Mucosa of rectum (tissue), 2 donors: Measurements from ENCODE around the gene SCGB2B2.

Experiments
- H3K27ac ChIP-seq, 2 donors: one replicate each; pipeline ENCODE4 v1.7.0; 2013; ENCODE audit warnings: inconsistent platforms in 2 of 2, low read depth in 2 of 2, low read length in 2 of 2
- H3K27me3 ChIP-seq, 2 donors: one replicate each; pipeline ENCODE4 v1.7.0; 2013; ENCODE audit warnings: low read length in 2 of 2; ENCODE audit not compliant: control insufficient read depth in 2 of 2, insufficient read depth in 2 of 2
- H3K36me3 ChIP-seq, 2 donors: one replicate each; pipeline ENCODE4 v1.7.0; 2013; ENCODE audit warnings: low read length in 2 of 2; ENCODE audit not compliant: control insufficient read depth in 2 of 2, insufficient read depth in 2 of 2
- H3K4me1 ChIP-seq, 2 donors: one replicate each; pipeline ENCODE4 v1.7.0; 2013; ENCODE audit warnings: low read length in 2 of 2, mild to moderate bottlenecking in 1 of 2; ENCODE audit not compliant: control insufficient read depth in 2 of 2, insufficient read depth in 2 of 2
- H3K4me3 ChIP-seq, 2 donors: one replicate each; pipeline ENCODE4 v1.7.0; 2013; ENCODE audit warnings: low read length in 2 of 2
- H3K9ac ChIP-seq, 2 donors: one replicate each; pipeline ENCODE4 v1.7.0; 2013; ENCODE audit warnings: low read length in 2 of 2, low read depth in 1 of 2, mild to moderate bottlenecking in 1 of 2
- H3K9me3 ChIP-seq, 2 donors: one replicate each; pipeline ENCODE4 v1.7.0; 2013; ENCODE audit warnings: low read length in 2 of 2; ENCODE audit not compliant: control insufficient read depth in 2 of 2
- donor health status: healthy.
- donor health status: Normal muscosa, but diverticular disease.

SCGB2B2 gene, protein sequence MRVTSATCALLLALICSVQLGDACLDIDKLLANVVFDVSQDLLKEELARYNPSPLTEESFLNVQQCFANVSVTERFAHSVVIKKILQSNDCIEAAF

DNA sequence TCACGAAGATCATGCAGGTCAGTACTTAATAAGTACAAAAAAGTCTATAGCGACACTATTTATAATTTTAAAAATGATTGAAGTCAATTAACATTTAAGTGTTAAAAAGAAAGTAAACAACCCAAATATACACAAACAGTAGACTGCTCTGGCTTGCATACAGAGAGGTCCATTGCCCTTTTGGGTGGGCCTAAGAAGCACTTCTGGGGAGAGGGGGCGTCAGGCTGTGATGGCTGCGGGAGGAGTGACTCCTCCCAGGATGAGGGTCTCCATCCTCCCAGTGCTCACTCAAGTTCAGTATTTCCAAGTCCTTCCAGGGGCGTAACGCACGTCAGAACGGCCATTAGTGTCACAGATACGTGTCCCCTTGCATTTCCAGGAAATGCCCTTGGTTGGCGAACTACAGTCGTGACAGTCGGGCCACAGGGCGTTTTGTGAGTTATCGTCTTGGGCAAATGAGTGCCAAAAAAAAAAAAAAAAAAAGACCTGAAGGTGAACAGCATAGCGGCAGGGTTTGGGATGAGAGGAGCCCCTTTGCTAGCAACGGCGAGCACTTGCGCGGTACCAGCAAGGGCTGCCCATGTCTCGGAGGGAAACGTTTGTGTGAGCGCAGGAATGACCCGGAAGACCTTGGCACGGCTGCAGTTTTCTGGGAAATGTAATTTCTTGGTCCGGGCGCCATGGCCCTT, at the start of gene SCGB2B2:
TSS of gene SCGB2B2 (minus strand) at position 463 of the 689 bp plus-strand sequence. CDS start 82,596 bp downstream, outside the sequence.
- H3K4me3 ChIP-seq = peak within 1 kb of the TSS; percentile 77 to 95
- H3K4me1 ChIP-seq = peaks cover 0 to 8% of the 10 kb centered on the region in 2 donors
- H3K27ac ChIP-seq = peak within 1 kb of the TSS; percentile 92 to 96
- peaks cover 23 to 31% of the 10 kb centered on the region in 2 donors for H3K36me3 ChIP-seq
- H3K27me3 ChIP-seq = peaks cover 0 to 2% of the 10 kb centered on the region in 2 donors
- H3K9me3 ChIP-seq = peaks cover 6 to 10% of the 10 kb centered on the region in 2 donors
- peak within 1 kb of the TSS; percentile 93 to 96 for H3K9ac ChIP-seq

DNA sequence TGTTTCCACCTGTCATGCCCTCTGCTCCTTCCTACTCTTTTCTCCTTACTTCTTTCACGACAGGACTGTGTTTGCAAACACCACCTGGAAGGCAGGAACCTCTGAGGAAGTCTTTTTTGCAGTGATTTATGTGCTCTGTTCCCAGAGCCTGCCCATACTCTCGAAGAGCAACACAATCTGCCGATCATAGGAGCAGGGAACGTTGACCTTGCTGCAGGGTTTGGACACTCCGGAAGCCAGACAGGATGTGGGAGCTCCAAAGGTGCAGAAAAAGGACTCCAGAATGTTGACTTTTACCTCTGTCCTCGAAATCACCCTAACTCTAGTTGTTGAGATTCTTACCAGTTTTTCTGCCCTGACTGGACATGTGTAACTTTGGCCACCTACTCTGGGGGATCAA, 48.4 kb upstream of the SCGB2B2 start:
- no peak overlapping the region for H3K9ac ChIP-seq
- H3K27ac ChIP-seq = no peak overlapping the region
- H3K36me3 ChIP-seq = no peaks in the 10 kb centered on the region
- H3K27me3 ChIP-seq = peaks cover 0 to 5% of the 10 kb centered on the region in 2 donors
- no peaks in the 10 kb centered on the region for H3K4me1 ChIP-seq
- H3K9me3 ChIP-seq = no peaks in the 10 kb centered on the region
- no peak overlapping the region for H3K4me3 ChIP-seq

DNA sequence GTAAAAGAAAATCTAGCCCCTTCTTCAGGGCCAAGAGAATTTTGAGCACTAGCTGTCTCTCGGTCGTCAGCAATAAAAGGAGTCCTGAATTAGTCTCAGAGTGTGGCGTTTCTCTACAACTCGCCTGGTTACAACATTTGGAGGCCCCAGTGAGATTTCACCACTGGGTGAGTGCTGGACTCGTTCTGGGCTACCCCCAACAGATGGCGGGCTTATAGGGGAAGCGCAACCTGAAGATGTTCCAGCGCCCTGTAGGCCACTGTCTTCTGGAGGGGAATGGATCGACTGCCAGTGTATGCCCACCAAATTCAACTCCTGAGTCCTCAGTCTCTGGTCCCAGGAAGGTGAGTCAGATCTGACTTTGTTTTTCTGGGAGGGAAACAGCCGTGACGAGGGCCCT, 45.4 kb upstream of the SCGB2B2 start:
- Histone ChIP-seq H3K4me1 (no peaks in the 10 kb centered on the region), H3K9ac (no peak overlapping the region)

DNA sequence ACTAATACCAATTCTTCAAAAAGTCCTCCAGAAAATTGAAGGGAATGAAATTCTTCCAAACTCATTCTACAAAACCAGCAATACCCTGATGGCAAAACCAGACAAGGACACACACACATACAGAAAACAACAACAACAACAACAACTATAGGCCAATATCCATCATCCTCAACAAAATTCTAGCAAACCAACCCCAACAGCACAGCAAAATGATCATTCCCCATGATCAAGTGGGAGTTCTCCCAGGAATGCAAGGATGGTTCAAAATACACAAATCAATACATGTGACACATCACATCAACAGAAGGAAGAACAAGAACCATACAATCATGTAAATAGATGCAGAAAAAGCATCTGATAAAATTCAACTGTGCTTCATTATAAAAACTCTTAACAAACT, 38.4 kb upstream of the SCGB2B2 start:
- H3K27me3 ChIP-seq = no peaks in the 10 kb centered on the region
- H3K4me1 ChIP-seq = no peaks in the 10 kb centered on the region
- H3K27ac ChIP-seq = no peak overlapping the region
- no peak overlapping the region for H3K9ac ChIP-seq
- peaks cover 0 to 9% of the 10 kb centered on the region in 2 donors for H3K9me3 ChIP-seq
- no peak overlapping the region for H3K4me3 ChIP-seq
- no peaks in the 10 kb centered on the region for H3K36me3 ChIP-seq

More for the DNA sequence above, 45.4 kb upstream of the SCGB2B2 start:
- H3K4me3 ChIP-seq = no peak overlapping the region
- peaks cover 0 to 5% of the 10 kb centered on the region in 2 donors for H3K27me3 ChIP-seq
- no peaks in the 10 kb centered on the region for H3K9me3 ChIP-seq
- H3K27ac ChIP-seq = no peak overlapping the region
- no peaks in the 10 kb centered on the region for H3K36me3 ChIP-seq

DNA sequence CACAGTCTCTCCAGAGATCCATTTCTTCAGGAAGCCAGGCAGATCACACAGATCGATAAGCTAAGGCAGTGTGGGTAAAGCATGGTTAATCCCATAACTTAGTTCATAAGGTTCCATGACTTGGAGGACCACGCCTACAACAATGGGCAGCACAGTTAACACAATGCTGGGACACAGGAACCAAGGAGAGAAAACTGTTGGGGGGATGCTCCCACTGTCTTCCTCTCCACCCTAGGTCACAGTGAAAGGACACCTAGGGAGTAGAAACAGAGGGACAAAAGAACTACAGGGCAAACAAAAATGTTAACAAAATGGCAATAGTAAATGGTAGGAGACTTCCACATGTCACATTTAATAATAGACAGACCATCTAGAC, 36.3 kb upstream of the SCGB2B2 start:
- Histone ChIP-seq H3K9ac (no peak overlapping the region), H3K27ac (no peak overlapping the region), H3K27me3 (no peaks in the 10 kb centered on the region), H3K4me3 (no peak overlapping the region), H3K4me1 (no peaks in the 10 kb centered on the region), H3K9me3 (peaks cover 0 to 9% of the 10 kb centered on the region in 2 donors), H3K36me3 (no peaks in the 10 kb centered on the region)

DNA sequence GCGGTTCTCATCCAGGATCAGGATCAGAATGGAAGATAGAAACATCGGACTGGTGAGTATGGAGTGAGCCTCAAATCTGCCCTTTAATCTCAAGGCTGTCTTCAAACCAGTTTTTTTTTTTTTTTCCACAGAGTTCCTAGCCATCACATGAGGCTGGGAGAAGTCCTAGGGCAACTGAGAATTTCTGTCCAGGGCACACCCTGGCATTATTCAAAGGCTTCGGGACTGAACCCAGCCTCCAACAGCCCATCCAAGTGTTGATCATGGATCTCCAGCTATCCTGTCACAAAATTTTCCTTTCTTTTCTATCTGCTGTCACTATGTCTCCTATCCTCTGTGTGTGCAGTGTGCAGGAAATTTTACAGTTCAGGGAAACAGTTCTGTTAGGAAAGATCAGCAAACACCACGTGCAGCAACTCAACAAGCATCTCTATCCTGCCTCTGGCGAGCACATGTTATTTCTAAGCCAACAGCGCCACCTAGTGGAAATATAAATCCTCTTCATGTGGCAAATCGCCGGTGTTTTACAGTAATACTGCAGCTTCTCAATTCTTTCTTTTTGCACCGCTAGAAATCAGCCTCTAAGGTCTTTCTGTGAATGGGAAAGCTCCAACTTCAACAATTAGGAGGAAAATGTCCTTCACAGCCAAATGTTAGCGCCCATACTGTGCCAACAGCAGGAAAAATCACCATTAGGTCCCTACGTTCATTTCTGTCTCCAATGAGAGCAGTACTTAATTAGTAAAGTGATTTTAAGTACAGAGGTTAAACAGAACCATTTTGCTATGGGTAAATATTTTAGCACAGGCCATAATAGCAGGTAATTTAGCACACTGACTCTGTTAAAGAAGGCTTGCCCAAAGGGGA, 35.7 kb upstream of the SCGB2B2 start:
- no peak overlapping the region for H3K27ac ChIP-seq
- no peaks in the 10 kb centered on the region for H3K36me3 ChIP-seq
- H3K9me3 ChIP-seq = peaks cover 0 to 9% of the 10 kb centered on the region in 2 donors
- H3K9ac ChIP-seq = no peak overlapping the region
- H3K4me1 ChIP-seq = no peaks in the 10 kb centered on the region
- H3K4me3 ChIP-seq = no peak overlapping the region
- H3K27me3 ChIP-seq = no peaks in the 10 kb centered on the region

DNA sequence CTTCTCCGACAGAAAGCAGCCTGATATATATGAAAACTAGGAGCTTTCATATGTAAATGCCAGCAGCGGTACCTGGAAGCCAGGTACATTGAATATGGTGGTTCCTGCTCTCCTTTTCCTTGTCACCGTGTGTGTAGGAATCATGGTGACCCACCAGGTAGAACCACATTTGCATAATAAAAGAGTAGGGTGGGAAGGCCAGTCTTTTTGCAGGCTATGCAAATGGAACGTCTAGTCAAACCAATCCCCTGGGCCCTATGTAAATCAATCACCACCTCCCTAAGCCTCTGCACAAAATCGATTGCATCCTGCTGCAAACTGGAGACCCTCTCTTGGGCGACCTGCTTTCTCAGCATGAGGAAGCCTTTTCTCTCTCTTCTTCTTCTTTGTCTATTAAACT, 34.9 kb upstream of the SCGB2B2 start:
- no peak overlapping the region for H3K9ac ChIP-seq

DNA sequence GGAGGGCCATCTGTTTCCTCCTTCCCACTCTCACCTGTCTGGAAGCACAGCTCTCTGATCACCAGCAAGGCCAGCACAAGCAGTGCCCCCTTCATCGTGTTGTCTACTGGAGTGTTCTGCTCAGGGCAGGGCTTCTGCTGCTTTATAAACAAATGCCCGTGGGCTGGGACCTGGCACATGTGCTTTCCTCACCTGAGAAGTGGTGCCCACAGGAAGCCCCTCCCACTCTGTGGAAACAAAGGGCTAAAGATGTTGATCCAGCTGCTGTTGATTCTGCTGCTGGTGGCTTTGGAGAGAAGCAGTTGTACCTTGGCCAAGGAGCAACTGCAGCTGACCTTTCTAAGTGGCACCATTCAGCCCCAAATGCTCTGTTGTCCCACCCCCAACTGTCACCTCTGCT, 30.7 kb upstream of the SCGB2B2 start:
- Histone ChIP-seq H3K9me3 (peaks cover 0 to 3% of the 10 kb centered on the region in 2 donors), H3K27me3 (no peaks in the 10 kb centered on the region), H3K4me1 (no peaks in the 10 kb centered on the region), H3K27ac (no peak overlapping the region), H3K36me3 (no peaks in the 10 kb centered on the region), H3K4me3 (no peak overlapping the region), H3K9ac (no peak overlapping the region)

More for the DNA sequence above, 34.9 kb upstream of the SCGB2B2 start:
- H3K9me3 ChIP-seq = peaks cover 3 to 9% of the 10 kb centered on the region in 2 donors
- no peaks in the 10 kb centered on the region for H3K27me3 ChIP-seq
- H3K4me3 ChIP-seq = no peak overlapping the region
- no peaks in the 10 kb centered on the region for H3K36me3 ChIP-seq
- H3K4me1 ChIP-seq = no peaks in the 10 kb centered on the region
- no peak overlapping the region for H3K27ac ChIP-seq

DNA sequence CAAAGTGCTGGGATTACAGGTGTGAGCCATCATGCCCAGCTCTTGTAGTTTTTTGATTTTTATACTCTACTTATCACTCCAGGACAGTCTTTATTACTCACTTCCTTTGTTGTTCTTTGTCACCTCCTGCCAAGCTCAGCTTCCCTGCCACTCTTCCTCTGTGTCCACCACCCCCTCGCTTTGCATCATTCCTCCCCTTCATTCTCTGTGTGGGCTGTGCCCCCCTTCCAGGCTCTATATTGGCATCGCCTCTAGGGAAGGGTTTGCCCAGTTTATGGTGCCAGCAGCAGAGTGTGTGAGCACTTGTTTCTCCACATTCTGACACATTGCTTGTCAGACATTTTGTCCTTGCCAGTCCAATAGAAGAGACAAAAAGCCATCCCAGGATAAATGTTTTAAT, 15.6 kb upstream of the SCGB2B2 start:
- H3K9me3 ChIP-seq = peaks cover 0 to 3% of the 10 kb centered on the region in 2 donors
- H3K4me1 ChIP-seq = no peaks in the 10 kb centered on the region
- H3K4me3 ChIP-seq = no peak overlapping the region
- H3K36me3 ChIP-seq = no peaks in the 10 kb centered on the region
- H3K9ac ChIP-seq = no peak overlapping the region
- H3K27ac ChIP-seq = no peak overlapping the region
- H3K27me3 ChIP-seq = no peaks in the 10 kb centered on the region

DNA sequence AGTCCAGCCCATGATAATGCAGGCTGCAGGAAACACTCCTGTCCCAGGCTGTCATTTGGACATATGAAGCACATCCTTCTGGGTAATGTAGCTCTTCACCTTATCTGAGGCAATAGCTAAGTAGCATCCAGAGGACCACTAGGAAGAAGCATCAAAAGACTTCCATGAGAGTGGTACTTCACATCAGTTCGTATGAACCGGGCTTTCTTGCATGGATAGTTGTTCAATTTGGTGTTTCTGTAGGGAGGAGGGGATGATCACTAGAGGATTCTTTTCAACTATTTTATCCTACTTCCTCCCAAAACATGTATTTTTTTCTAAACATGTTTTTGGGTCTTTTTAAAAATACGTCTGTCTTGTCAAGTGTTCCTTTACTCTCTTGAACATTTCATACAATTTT, 13.4 kb upstream of the SCGB2B2 start:
- peaks cover 3 to 13% of the 10 kb centered on the region in 2 donors for H3K9me3 ChIP-seq

More for the DNA sequence above, 13.4 kb upstream of the SCGB2B2 start:
- Histone ChIP-seq H3K4me3 (no peak overlapping the region), H3K9ac (no peak overlapping the region), H3K27ac (no peak overlapping the region), H3K4me1 (no peaks in the 10 kb centered on the region), H3K36me3 (no peaks in the 10 kb centered on the region), H3K27me3 (no peaks in the 10 kb centered on the region)
